Measurements from ENCODE around the gene PLXDC2. TPM values are rescaled to one million over a fixed set of nuclear protein-coding genes. Genes with fewer than 3 reads are reported as not detected.

PLXDC2 gene
- total and polyA plus RNA-seq, 2 donors (not counting 1 experiment from before 2014, with no cell fraction given) = 0.07 TPM

DNA sequence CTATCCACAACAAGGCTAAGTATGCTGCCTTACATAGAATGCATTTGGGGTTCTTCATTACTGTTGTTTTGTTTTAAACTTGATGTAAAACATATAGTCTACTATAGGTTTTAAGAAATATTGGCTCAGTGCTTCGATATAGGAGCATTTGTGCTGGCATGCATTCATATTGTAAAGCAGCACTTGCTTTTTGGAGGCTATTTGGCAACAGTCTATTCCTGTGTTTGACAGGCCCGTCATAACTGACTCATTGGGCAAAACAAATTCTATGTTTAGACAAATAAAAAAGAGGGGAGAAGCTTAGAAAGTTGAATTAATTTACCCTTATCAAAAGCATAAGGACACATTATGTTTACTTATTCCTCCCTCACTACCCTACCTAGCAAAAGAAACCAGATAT is 38.4 kb upstream of the PLXDC2 start:
- Histone ChIP-seq H3K4me3 (ENCODE audit: control extremely low read depth in 1 of 5, extremely low read depth in 1 of 5, insufficient read depth in 1 of 5, low read depth in 2 of 5, low read length in 4 of 5) (no peak overlapping the region), H3K36me3 (replicated peaks in 1 of 2; ENCODE audit: control extremely low read depth in 1 of 2, control insufficient read depth in 1 of 2, extremely low read depth in 1 of 2, insufficient read depth in 2 of 2, low read length in 1 of 2) (no peaks in the 10 kb centered on the region), H3K4me1 (ENCODE audit: control insufficient read depth in 2 of 2, insufficient read depth in 2 of 2, low read length in 2 of 2) (no peaks in the 10 kb centered on the region), H3K9me3 (ENCODE audit: control extremely low read depth in 1 of 3, control insufficient read depth in 2 of 3, insufficient read depth in 1 of 3, low read length in 2 of 3) (no peaks in the 10 kb centered on the region), H4K20me1 (ENCODE audit: control insufficient read depth, insufficient read depth, low read length, poor library complexity, severe bottlenecking) (no peaks in the 10 kb centered on the region), H2AFZ (ENCODE audit: insufficient read depth, low read depth, low read length, poor library complexity, severe bottlenecking) (no peak overlapping the region), H3K4me2 (replicated peaks; ENCODE audit: low read depth, low read length, poor library complexity, severe bottlenecking) (no peak overlapping the region), H3K27me3 (replicated peaks in 1 of 4; ENCODE audit: control extremely low read depth in 1 of 4, control insufficient read depth in 3 of 4, insufficient read depth in 4 of 4, low read length in 3 of 4) (no peaks in the 10 kb centered on the region), H3K27ac (ENCODE audit: low read length in 2 of 2) (no peak overlapping the region), H3K9ac (ENCODE audit: low read length) (no peak overlapping the region), H3K79me2 (ENCODE audit: control insufficient read depth, insufficient read depth, low read length) (no peaks in the 10 kb centered on the region)
- DNase-seq = no peak
- ChIA-PET POLR2A (no interaction called here), CTCF (no interaction called here)
- no peaks in the 10 kb centered on the region for H3K27me3 Mint-ChIP-seq
- no peak for ATAC-seq (ENCODE audit: low read depth)
- peaks cover 6% of the 10 kb centered on the region for H3K9me3 Mint-ChIP-seq (ENCODE audit: insufficient read depth)
- H3K4me3 Mint-ChIP-seq = no peak overlapping the region
- no peaks in the 10 kb centered on the region for H3K4me1 Mint-ChIP-seq
- WGBS (ENCODE audit: insufficient coverage) = 60% methylated on average over 1 of the region's 2 CpGs
- TF ChIP-seq EZH2 (IDR thresholded peaks at IDR 0.05; ENCODE audit: borderline replicate concordance, insufficient read depth, low read depth, low read length, poor library complexity, severe bottlenecking) = no peak
- TF ChIP-seq, protein P1, sequence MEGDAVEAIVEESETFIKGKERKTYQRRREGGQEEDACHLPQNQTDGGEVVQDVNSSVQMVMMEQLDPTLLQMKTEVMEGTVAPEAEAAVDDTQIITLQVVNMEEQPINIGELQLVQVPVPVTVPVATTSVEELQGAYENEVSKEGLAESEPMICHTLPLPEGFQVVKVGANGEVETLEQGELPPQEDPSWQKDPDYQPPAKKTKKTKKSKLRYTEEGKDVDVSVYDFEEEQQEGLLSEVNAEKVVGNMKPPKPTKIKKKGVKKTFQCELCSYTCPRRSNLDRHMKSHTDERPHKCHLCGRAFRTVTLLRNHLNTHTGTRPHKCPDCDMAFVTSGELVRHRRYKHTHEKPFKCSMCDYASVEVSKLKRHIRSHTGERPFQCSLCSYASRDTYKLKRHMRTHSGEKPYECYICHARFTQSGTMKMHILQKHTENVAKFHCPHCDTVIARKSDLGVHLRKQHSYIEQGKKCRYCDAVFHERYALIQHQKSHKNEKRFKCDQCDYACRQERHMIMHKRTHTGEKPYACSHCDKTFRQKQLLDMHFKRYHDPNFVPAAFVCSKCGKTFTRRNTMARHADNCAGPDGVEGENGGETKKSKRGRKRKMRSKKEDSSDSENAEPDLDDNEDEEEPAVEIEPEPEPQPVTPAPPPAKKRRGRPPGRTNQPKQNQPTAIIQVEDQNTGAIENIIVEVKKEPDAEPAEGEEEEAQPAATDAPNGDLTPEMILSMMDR (IDR thresholded peaks at IDR 0.05) = no peak
- H3K27ac Mint-ChIP-seq = no peak overlapping the region
- intact Hi-C loops (cut with micrococcal nuclease) = no loop called here

DNA sequence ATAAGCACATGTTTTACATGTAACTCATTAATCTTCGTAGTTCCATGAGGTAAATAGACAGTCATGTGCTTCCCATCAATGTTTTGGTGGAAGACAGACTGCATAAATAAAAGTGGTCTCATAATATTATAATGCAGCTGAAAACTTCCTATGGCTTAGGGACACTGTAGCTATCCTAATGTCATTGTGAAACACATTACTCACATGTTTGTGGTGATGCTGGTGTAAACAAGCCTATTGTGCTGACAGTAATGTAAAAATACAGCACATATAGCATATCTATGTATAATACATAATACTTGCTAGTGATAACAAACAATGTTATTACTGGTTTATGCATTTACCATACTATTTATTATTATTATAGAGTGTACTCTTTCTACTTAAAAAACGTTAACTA is 37.2 kb upstream of the PLXDC2 start:
- Histone ChIP-seq H3K4me3 (ENCODE audit: control extremely low read depth in 1 of 5, extremely low read depth in 1 of 5, insufficient read depth in 1 of 5, low read depth in 2 of 5, low read length in 4 of 5) (no peak overlapping the region), H2AFZ (ENCODE audit: insufficient read depth, low read depth, low read length, poor library complexity, severe bottlenecking) (no peak overlapping the region), H4K20me1 (ENCODE audit: control insufficient read depth, insufficient read depth, low read length, poor library complexity, severe bottlenecking) (no peaks in the 10 kb centered on the region), H3K27ac (ENCODE audit: low read length in 2 of 2) (no peak overlapping the region), H3K4me2 (replicated peaks; ENCODE audit: low read depth, low read length, poor library complexity, severe bottlenecking) (no peak overlapping the region), H3K36me3 (replicated peaks in 1 of 2; ENCODE audit: control extremely low read depth in 1 of 2, control insufficient read depth in 1 of 2, extremely low read depth in 1 of 2, insufficient read depth in 2 of 2, low read length in 1 of 2) (no peaks in the 10 kb centered on the region), H3K9me3 (ENCODE audit: control extremely low read depth in 1 of 3, control insufficient read depth in 2 of 3, insufficient read depth in 1 of 3, low read length in 2 of 3) (no peaks in the 10 kb centered on the region), H3K79me2 (ENCODE audit: control insufficient read depth, insufficient read depth, low read length) (no peaks in the 10 kb centered on the region), H3K9ac (ENCODE audit: low read length) (no peak overlapping the region), H3K27me3 (replicated peaks in 1 of 4; ENCODE audit: control extremely low read depth in 1 of 4, control insufficient read depth in 3 of 4, insufficient read depth in 4 of 4, low read length in 3 of 4) (no peaks in the 10 kb centered on the region), H3K4me1 (ENCODE audit: control insufficient read depth in 2 of 2, insufficient read depth in 2 of 2, low read length in 2 of 2) (no peaks in the 10 kb centered on the region)
- DNase-seq = no peak
- POLR2A ChIA-PET = no interaction called here
- H3K4me3 Mint-ChIP-seq = no peak overlapping the region
- TF ChIP-seq EZH2 (IDR thresholded peaks at IDR 0.05; ENCODE audit: borderline replicate concordance, insufficient read depth, low read depth, low read length, poor library complexity, severe bottlenecking) = no peak
- TF ChIP-seq, protein P1 (IDR thresholded peaks at IDR 0.05) = no peak
- CTCF ChIA-PET = no interaction called here
- H3K4me1 Mint-ChIP-seq = no peaks in the 10 kb centered on the region
- no peak for ATAC-seq (ENCODE audit: low read depth)
- H3K27me3 Mint-ChIP-seq = no peaks in the 10 kb centered on the region
- no peak overlapping the region for H3K27ac Mint-ChIP-seq
- WGBS (ENCODE audit: insufficient coverage) = no CpG with 5 or more reads among the region's 2 CpGs
- intact Hi-C loops (cut with micrococcal nuclease) = no loop called here
- peaks cover 3% of the 10 kb centered on the region for H3K9me3 Mint-ChIP-seq (ENCODE audit: insufficient read depth)

Data from B cell (primary cell).